K562 (cell line): ENCODE data around the gene NEDD9. TPM values are rescaled to one million over a fixed set of nuclear protein-coding genes. Genes with fewer than 3 reads are reported as not detected.

ENCODE experiments used
- ATAC-seq: fragments of 200-7000 bp; cut with Tn5 transposase; 3 replicates; pipeline ENCODE4 v1.9.1; 2020; ENCODE audit warnings: moderate library complexity
- BruUV-seq: library from RNA; stranded (reverse); fragments of 400-500 nt; replicated peaks from 2 replicates; lab custom pipeline; 2021; lab: Mats Ljungman, UMichigan
- CTCF ChIA-PET: fragments of 300-600 bp; formaldehyde crosslinking; extraction: SDS; loops from one replicate; lab custom pipeline; 2021; ENCODE audit warnings: low intra/inter-chr PET ratio; lab: Yijun Ruan, JAX
- POLR2A ChIA-PET: fragments of 300-600, 350-650 bp; sonication (Branson Sonifier 250); formaldehyde crosslinking; extraction: SDS; loops from one replicate; lab custom pipeline; 2021; ENCODE audit warnings: antibody characterized with exemption, inconsistent platforms; lab: Yijun Ruan, JAX
- DNase-seq, 4 experiments: peaks; one replicate each; pipeline versions ENCODE4 v3.0.0 to v3.0.0-alpha.2; 2011 to 2018; ENCODE audit warnings: low spot score in 3 of 4, mixed read lengths in 3 of 4; ENCODE audit errors: extremely low read depth in 1 of 4
- FAIRE-seq: peaks from 2 replicates; lab custom pipeline; 2011; peaks lifted over from hg19 to GRCh38; lab: Jason Lieb, UNC
- H2AFZ ChIP-seq: 2 replicates; pipeline ENCODE4 v1.6.0; 2011; ENCODE audit warnings: low read depth, low read length, control low read depth, inconsistent platforms
- H3K27ac ChIP-seq: fragments of 200-600 bp; 3 replicates; pipeline ENCODE4 v1.8.0; 2011; ENCODE audit warnings: low read depth, mild to moderate bottlenecking, control low read depth, inconsistent platforms, low read length, moderate library complexity, mixed read lengths; ENCODE audit errors: extremely low read depth
- H3K27me3 ChIP-seq, 2 experiments: fragments of 300-600 bp in 1 of 2; 2 replicates in 1 of 2; 3 replicates in 1 of 2; pipeline versions ENCODE4 v1.6.0 to v1.8.0; 2011; ENCODE audit warnings: inconsistent platforms in 2 of 2, low read length in 2 of 2, mild to moderate bottlenecking in 1 of 2, mixed read lengths in 1 of 2, moderate library complexity in 1 of 2; ENCODE audit not compliant: control insufficient read depth in 2 of 2, insufficient read depth in 2 of 2
- H3K36me3 ChIP-seq: fragments of 300-600 bp; 3 replicates; pipeline ENCODE4 v1.8.0; 2011; ENCODE audit warnings: mild to moderate bottlenecking, low read length, inconsistent platforms; ENCODE audit not compliant: control insufficient read depth, insufficient read depth
- H3K4me1 ChIP-seq, 2 experiments: fragments of 200-600 bp in 1 of 2; replicated peaks in 1 of 2; 2 replicates in 1 of 2; 3 replicates in 1 of 2; pipeline versions ENCODE4 v1.5.1 to v1.8.0; 2011; ENCODE audit warnings: inconsistent platforms in 2 of 2, low read length in 2 of 2, mild to moderate bottlenecking in 1 of 2, mixed read lengths in 1 of 2, moderate library complexity in 1 of 2; ENCODE audit not compliant: control insufficient read depth in 2 of 2, insufficient read depth in 2 of 2
- H3K4me2 ChIP-seq: 2 replicates; pipeline ENCODE4 v1.6.1; 2011; ENCODE audit warnings: low read length, control low read depth, inconsistent platforms, mixed read lengths; ENCODE audit not compliant: insufficient read depth
- H3K4me3 ChIP-seq: fragments of 200-600 bp; sonication (generic), shearing (Covaris generic); 2 replicates; pipeline ENCODE4 v1.5.1; 2016; ENCODE audit warnings: control low read depth, inconsistent platforms
- H3K79me2 ChIP-seq: fragments of 200-600 bp; 3 replicates; pipeline ENCODE4 v1.8.0; 2011; ENCODE audit warnings: low read length, inconsistent platforms; ENCODE audit not compliant: control insufficient read depth, insufficient read depth
- H3K9ac ChIP-seq, 2 experiments: 2 replicates each; pipeline versions ENCODE4 v1.6.0 to v1.6.1; 2011; ENCODE audit warnings: low read depth in 2 of 2, low read length in 2 of 2, control low read depth in 1 of 2, inconsistent platforms in 1 of 2, mild to moderate bottlenecking in 1 of 2, mixed read lengths in 1 of 2; ENCODE audit not compliant: insufficient read depth in 1 of 2
- H3K9me1 ChIP-seq: one replicate; pipeline ENCODE4 v1.6.0; 2011; ENCODE audit warnings: inconsistent platforms, mild to moderate bottlenecking, low read length, moderate library complexity; ENCODE audit not compliant: control insufficient read depth, insufficient read depth
- H3K9me3 ChIP-seq: replicated peaks from 2 replicates; pipeline ENCODE4 v1.5.1; 2011; ENCODE audit warnings: low read depth, low read length, inconsistent platforms; ENCODE audit not compliant: control insufficient read depth, insufficient read depth
- H4K20me1 ChIP-seq: replicated peaks from 2 replicates; pipeline ENCODE4 v1.6.1; 2011; ENCODE audit warnings: low read length, inconsistent platforms, mixed read lengths; ENCODE audit not compliant: control insufficient read depth, insufficient read depth
- ATF4 ChIP-seq: fragments of 450-650 bp; formaldehyde crosslinking; IDR thresholded peaks from 2 replicates; pipeline ENCODE4 v1.4.0; 2022; ENCODE audit warnings: mild to moderate bottlenecking, moderate library complexity
- MAX ChIP-seq: sonication (generic); formaldehyde crosslinking; IDR thresholded peaks from 2 replicates; pipeline ENCODE4 v1.9.0; 2022; ENCODE audit warnings: mild to moderate bottlenecking, missing genetic modification reagents
- NR2F6 ChIP-seq: fragments of 450-650 bp; formaldehyde crosslinking; IDR thresholded peaks from 2 replicates; pipeline ENCODE4 v1.4.0; 2020; ENCODE audit warnings: mild to moderate bottlenecking
- WGBS: fragments of 100-300 bp; shearing (Covaris generic); methylation state at CpG from one replicate; pipeline ENCODE4 v1.1.6; 2016; ENCODE audit warnings: low coverage, mixed read lengths; ENCODE audit not compliant: insufficient coverage; ENCODE audit errors: missing lambda C conversion rate; 5-methylcytosine and 5-hydroxymethylcytosine counted together
- in situ Hi-C: fragments of 300-500 bp; cut with MboI; formaldehyde crosslinking; loops from 4 replicates; pipeline ENCODE4 v1.15.0; 2018; ENCODE audit warnings: inconsistent platforms, mixed read lengths
- intact Hi-C: fragments of 100-400 bp; cut with micrococcal nuclease; formaldehyde crosslinking; loops from 2 replicates; pipeline ENCODE4 v1.14.2; 2022
- polyA plus RNA-seq, 8 experiments: library from polyadenylated mRNA; depleted of rRNA in 4 of 8; stranded (reverse) in 5 of 8; unstranded in 3 of 8; fragments of >200 nt; fragmentation: Nextera tagmentation in 2 of 8; fragmentation: Illumina TruSeq in 1 of 8; extraction: Ambion mirVana in 2 of 8; extraction: Trizol in 1 of 8; gene quantifications; 2 replicates each; pipeline versions ENCODE4 v1.2.1 to v1.2.3, GENCODE V29; 2011 to 2014; ENCODE audit warnings: inconsistent platforms in 1 of 8, missing spikeins in 1 of 8
- total RNA-seq, 7 experiments: library from RNA; depleted of rRNA in 6 of 7; stranded (reverse); fragments of >200 nt in 6 of 7; fragmentation: Illumina TruSeq in 2 of 7; extraction: Trizol in 2 of 7; gene quantifications; 2 replicates each; pipeline versions ENCODE4 v1.2.1 to v1.2.3, GENCODE V29; 2011 to 2021; ENCODE audit warnings: low replicate concordance in 1 of 7

The NEDD9 gene
- total and polyA plus RNA-seq, 9 of the 15 experiments (the other 6 are each of a cell fraction or from before 2014, with no cell fraction given) = 0.04 to 0.18 (median 0.15) TPM; not detected in 6

DNA sequence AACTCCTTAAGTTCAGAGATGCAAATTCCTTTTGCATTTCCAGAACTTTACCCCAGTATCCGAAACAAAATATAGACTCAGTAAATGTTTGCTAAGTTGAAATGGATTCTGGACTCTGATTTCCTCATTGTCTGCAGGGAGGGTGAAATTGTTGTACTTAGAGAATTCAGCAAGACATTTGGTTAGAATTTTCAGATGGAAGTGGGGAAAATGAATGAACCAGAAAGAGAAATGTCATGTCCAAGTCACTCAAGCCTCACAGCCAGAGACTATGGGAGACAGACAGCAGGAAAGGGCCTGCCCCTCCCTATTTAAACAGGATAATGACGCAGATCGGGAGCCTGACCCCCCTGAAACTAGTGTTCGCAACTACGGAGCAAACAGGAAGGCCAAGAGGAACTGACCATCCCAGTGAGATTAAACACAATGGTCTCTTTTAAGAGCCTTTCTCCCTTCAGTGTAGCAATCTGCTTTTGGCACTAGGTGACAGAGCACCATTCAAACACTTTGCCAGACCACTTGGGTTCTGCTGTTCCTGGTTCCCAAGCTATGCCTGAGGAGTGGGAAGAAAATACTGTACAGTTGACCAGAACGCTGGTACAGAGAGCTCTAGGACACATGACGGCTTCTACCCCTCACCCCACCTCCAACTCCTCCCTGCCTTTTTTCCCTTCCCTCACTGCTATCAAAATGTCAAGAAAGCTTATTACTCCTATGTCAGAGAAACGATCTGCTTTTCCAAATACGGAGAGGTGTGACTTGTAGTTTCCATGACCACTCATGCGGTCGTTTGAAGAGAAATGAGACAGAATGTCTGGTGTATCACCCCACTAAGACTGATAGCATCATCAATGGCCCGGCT is 13.7 kb downstream of the NEDD9 start:
- in situ Hi-C loops = no loop called here
- DNase-seq = no peak
- Histone ChIP-seq H3K36me3 (no peaks in the 10 kb centered on the region), H2AFZ (no peak overlapping the region), H4K20me1 (0 out of 2 replicates have a peak, but pooled peaks cover 4% of the 10 kb centered on the region)
- peak; percentile 41; the same call in 1 of the 2 replicates for TF ChIP-seq ATF4
- no peak for TF ChIP-seq MAX (CRISPR knock-in tag)
- TF ChIP-seq NR2F6 (CRISPR knock-in tag) = no peak
- TF ChIP-seq, all 486 proteins: peak for 1
- WGBS = 0% methylated on average over 12 of the region's 12 CpGs
- no peak overlapping the region for H3K4me3 ChIP-seq
- intact Hi-C loops = no loop called here
- ChIA-PET CTCF (no interaction called here), POLR2A (interaction anchor here (0.7 kb wide), 1 partner anchor 175 kb away, joined by 3 read pairs; no protein-coding TSS in a partner anchor)
- H3K9ac ChIP-seq = no peak overlapping the region
- no peaks in the 10 kb centered on the region for H3K79me2 ChIP-seq
- H3K27ac ChIP-seq = no peak overlapping the region
- FAIRE-seq = no peak
- H3K27me3 ChIP-seq = peaks cover 27 to 44% of the 10 kb centered on the region in 2 experiments; a peak in 4 of 5 replicates
- ATAC-seq = no peak
- no peaks in the 10 kb centered on the region for H3K4me1 ChIP-seq
- H3K4me2 ChIP-seq = no peak overlapping the region
- H3K9me1 ChIP-seq = no peaks in the 10 kb centered on the region
- no peaks in the 10 kb centered on the region for H3K9me3 ChIP-seq
- BruUV-seq = no TSS peak
